ENCODE results near the gene WDTC1. TPM values are rescaled to one million over a fixed set of nuclear protein-coding genes. Genes with fewer than 3 reads are reported as not detected.

WDTC1 gene
- total and polyA plus RNA-seq, 2 of the 13 experiments (the other 11 are each of a cell fraction or from before 2014, with no cell fraction given), result 5.5 TPM

DNA sequence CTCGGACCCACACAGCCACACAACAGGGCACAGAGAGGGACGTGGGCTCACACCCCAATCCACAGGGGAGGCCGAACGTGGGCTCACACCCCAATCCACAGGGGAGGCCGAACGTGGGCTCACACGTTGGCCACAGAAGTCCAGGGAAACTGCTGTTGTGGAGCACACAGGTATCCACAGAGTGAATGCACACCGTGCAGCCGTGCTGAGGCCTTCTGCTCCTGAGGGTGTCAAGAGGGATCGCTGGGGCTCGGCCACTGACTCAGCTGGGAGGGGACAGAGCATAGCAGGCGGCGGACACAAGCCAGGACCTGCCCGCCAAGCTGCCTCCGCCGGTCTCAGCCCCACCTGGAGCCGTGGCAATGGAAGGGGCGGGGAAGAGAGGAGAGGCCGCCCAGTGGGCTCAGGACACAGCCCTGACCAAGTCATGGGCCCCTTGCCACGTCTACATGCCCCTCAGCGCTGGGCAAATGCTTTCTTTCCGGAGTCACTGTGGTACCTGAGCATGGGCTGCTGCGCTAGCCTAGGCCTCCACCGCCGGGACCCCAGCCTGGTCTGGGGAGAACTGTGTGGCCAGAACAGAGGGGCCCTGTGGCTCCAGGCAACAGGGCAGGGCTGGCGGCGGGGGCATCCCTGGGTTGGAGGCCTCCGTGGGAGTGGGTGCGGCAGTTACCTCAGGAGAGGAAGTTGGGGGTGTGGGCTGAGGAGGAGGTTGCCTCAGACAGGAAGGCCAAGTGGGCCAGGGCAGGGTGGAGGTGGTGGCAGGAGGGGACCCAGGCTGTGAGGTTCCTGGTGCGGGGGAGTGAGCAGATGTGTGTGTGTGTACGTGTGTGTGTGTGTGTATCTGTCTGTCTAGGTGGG, 108.6 kb downstream of the WDTC1 start (continued):
- TF ChIP-seq, protein P1, sequence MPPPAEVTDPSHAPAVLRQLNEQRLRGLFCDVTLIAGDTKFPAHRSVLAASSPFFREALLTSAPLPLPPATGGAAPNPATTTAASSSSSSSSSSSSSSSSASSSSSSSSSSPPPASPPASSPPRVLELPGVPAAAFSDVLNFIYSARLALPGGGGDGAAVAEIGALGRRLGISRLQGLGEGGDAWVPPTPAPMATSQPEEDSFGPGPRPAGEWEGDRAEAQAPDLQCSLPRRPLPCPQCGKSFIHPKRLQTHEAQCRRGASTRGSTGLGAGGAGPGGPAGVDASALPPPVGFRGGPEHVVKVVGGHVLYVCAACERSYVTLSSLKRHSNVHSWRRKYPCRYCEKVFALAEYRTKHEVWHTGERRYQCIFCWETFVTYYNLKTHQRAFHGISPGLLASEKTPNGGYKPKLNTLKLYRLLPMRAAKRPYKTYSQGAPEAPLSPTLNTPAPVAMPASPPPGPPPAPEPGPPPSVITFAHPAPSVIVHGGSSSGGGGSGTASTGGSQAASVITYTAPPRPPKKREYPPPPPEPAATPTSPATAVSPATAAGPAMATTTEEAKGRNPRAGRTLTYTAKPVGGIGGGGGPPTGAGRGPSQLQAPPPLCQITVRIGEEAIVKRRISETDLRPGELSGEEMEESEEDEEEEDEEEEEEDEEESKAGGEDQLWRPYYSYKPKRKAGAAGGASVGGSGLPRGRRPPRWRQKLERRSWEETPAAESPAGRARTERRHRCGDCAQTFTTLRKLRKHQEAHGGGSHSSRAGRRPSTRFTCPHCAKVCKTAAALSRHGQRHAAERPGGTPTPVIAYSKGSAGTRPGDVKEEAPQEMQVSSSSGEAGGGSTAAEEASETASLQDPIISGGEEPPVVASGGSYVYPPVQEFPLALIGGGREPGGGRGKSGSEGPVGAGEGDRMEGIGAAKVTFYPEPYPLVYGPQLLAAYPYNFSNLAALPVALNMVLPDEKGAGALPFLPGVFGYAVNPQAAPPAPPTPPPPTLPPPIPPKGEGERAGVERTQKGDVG (CRISPR knock-in tag; IDR thresholded peaks at IDR 0.05; ENCODE audit: borderline replicate concordance), result no peak
- peak; percentile 13 for TF ChIP-seq TEAD3 (CRISPR knock-in tag; optimal IDR thresholded peaks at IDR 0.05; ENCODE audit: borderline replicate concordance)
- TF ChIP-seq RCOR2 (CRISPR knock-in tag; IDR thresholded peaks at IDR 0.05), result no peak
- no peak for TF ChIP-seq ZNF484 (CRISPR knock-in tag; IDR thresholded peaks at IDR 0.05; ENCODE audit: borderline replicate concordance, low read depth)
- TF ChIP-seq TGIF2 (CRISPR knock-in tag; IDR thresholded peaks at IDR 0.05), result no peak
- TF ChIP-seq, protein P2, sequence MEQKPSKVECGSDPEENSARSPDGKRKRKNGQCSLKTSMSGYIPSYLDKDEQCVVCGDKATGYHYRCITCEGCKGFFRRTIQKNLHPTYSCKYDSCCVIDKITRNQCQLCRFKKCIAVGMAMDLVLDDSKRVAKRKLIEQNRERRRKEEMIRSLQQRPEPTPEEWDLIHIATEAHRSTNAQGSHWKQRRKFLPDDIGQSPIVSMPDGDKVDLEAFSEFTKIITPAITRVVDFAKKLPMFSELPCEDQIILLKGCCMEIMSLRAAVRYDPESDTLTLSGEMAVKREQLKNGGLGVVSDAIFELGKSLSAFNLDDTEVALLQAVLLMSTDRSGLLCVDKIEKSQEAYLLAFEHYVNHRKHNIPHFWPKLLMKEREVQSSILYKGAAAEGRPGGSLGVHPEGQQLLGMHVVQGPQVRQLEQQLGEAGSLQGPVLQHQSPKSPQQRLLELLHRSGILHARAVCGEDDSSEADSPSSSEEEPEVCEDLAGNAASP (CRISPR knock-in tag; IDR thresholded peaks at IDR 0.05; ENCODE audit: borderline replicate concordance), result no peak
- TF ChIP-seq, protein P3, sequence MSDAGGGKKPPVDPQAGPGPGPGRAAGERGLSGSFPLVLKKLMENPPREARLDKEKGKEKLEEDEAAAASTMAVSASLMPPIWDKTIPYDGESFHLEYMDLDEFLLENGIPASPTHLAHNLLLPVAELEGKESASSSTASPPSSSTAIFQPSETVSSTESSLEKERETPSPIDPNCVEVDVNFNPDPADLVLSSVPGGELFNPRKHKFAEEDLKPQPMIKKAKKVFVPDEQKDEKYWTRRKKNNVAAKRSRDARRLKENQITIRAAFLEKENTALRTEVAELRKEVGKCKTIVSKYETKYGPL (CRISPR knock-in tag; IDR thresholded peaks at IDR 0.05), result no peak
- TF ChIP-seq, protein P4, sequence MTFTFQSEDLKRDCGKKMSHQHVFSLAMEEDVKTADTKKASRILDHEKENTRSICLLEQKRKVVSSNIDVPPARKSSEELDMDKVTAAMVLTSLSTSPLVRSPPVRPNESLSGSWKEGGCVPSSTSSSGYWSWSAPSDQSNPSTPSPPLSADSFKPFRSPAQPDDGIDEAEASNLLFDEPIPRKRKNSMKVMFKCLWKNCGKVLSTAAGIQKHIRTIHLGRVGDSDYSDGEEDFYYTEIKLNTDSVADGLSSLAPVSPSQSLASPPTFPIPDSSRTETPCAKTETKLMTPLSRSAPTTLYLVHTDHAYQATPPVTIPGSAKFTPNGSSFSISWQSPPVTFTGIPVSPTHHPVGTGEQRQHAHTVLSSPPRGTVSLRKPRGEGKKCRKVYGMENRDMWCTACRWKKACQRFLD (CRISPR knock-in tag; IDR thresholded peaks at IDR 0.05; ENCODE audit: borderline replicate concordance), result no peak
- TF ChIP-seq MEIS1 (CRISPR knock-in tag; IDR thresholded peaks at IDR 0.05; ENCODE audit: borderline replicate concordance), result 0 out of 2 replicates have a peak, but pooled peaks have one; percentile 26
- TF ChIP-seq ZNF841 (CRISPR knock-in tag; IDR thresholded peaks at IDR 0.05; ENCODE audit: borderline replicate concordance), result no peak
- TF ChIP-seq, protein P5, sequence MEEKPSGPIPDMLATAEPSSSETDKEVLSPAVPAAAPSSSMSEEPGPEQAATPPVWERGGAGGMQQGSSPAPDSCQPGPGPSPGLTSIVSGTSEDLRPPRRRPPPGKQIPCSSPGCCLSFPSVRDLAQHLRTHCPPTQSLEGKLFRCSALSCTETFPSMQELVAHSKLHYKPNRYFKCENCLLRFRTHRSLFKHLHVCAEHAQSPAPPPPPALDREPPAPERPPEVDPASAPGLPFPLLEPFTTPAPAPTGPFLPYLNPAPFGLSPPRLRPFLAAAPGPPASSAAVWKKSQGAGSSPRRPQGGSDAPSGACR (CRISPR knock-in tag; IDR thresholded peaks at IDR 0.05), result no peak
- no peak for TF ChIP-seq ZNF207 (IDR thresholded peaks at IDR 0.05; ENCODE audit: borderline replicate concordance)
- TF ChIP-seq, protein P6, sequence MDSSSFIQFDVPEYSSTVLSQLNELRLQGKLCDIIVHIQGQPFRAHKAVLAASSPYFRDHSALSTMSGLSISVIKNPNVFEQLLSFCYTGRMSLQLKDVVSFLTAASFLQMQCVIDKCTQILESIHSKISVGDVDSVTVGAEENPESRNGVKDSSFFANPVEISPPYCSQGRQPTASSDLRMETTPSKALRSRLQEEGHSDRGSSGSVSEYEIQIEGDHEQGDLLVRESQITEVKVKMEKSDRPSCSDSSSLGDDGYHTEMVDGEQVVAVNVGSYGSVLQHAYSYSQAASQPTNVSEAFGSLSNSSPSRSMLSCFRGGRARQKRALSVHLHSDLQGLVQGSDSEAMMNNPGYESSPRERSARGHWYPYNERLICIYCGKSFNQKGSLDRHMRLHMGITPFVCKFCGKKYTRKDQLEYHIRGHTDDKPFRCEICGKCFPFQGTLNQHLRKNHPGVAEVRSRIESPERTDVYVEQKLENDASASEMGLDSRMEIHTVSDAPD (CRISPR knock-in tag; IDR thresholded peaks at IDR 0.05), result 0 out of 2 replicates have a peak, but pooled peaks have one; percentile 14
- TF ChIP-seq KMT2A (CRISPR knock-in tag; IDR thresholded peaks at IDR 0.05), result peak; percentile 72; the same call in 1 of the 2 replicates
- TF ChIP-seq SATB2 (CRISPR knock-in tag; IDR thresholded peaks at IDR 0.05), result no peak
- no peak for TF ChIP-seq ZNF460 (CRISPR knock-in tag; IDR thresholded peaks at IDR 0.05; ENCODE audit: borderline replicate concordance)
- TF ChIP-seq ZNF629 (CRISPR knock-in tag; conservative IDR thresholded peaks at IDR 0.05), result no peak
- 0 out of 2 replicates have a peak, but pooled peaks have one; percentile 11 for TF ChIP-seq ZNF343 (CRISPR knock-in tag; IDR thresholded peaks at IDR 0.05)
- TF ChIP-seq ZNF607 (CRISPR knock-in tag; IDR thresholded peaks at IDR 0.05; ENCODE audit: borderline replicate concordance), result no peak
